HG03378 (cell line): ENCODE measurements around the gene IGFBP3.

Experiments used
- ATAC-seq: cut with Tn5 transposase; IDR thresholded peaks from one replicate; pipeline ENCODE4 v1.9.1; 2021; ENCODE audit warnings: mild to moderate bottlenecking, moderate library complexity; ENCODE audit not compliant: unreplicated experiment

The IGFBP3 gene

GRCh38 chr7:45893374-45893995 lies 27.6 kb downstream of the IGFBP3 start:
- no peak for ATAC-seq

GRCh38 chr7:45892407-45893035 lies 28.6 kb downstream of the IGFBP3 start:
- ATAC-seq, result no peak

GRCh38 chr7:45891462-45892402 lies 29.3 kb downstream of the IGFBP3 start:
- ATAC-seq, result no peak

- ATAC-seq, result no peak
Measured at GRCh38 chr7:45890902-45891461, 30.1 kb downstream of the IGFBP3 start.

GRCh38 chr7:45890125-45890901 lies 30.8 kb downstream of the IGFBP3 start:
- ATAC-seq, result no peak

GRCh38 chr7:45889367-45890067 lies 31.6 kb downstream of the IGFBP3 start:
- no peak for ATAC-seq

GRCh38 chr7:45888993-45889366 lies 32.1 kb downstream of the IGFBP3 start:
- no peak for ATAC-seq

DNA sequence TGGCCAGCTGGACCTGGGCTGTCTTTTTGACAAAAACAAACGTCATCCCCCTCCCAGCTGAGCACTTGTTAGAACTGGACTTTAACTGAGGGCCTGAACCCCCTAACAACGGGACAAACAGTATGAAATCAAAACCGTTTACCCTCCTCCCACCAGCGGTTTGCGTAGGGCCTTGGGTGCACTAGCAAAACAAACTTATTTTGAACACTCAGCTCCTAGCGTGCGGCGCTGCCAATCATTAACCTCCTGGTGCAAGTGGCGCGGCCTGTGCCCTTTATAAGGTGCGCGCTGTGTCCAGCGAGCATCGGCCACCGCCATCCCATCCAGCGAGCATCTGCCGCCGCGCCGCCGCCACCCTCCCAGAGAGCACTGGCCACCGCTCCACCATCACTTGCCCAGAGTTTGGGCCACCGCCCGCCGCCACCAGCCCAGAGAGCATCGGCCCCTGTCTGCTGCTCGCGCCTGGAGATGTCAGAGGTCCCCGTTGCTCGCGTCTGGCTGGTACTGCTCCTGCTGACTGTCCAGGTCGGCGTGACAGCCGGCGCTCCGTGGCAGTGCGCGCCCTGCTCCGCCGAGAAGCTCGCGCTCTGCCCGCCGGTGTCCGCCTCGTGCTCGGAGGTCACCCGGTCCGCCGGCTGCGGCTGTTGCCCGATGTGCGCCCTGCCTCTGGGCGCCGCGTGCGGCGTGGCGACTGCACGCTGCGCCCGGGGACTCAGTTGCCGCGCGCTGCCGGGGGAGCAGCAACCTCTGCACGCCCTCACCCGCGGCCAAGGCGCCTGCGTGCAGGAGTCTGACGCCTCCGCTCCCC lies 32.7 kb downstream of the IGFBP3 start, which contains the start of gene IGFBP1:
IGFBP1 (plus strand) TSS at position 304 of the 808 bp plus-strand sequence; CDS start at position 469, 165 bp downstream.
- no peak for ATAC-seq

DNA sequence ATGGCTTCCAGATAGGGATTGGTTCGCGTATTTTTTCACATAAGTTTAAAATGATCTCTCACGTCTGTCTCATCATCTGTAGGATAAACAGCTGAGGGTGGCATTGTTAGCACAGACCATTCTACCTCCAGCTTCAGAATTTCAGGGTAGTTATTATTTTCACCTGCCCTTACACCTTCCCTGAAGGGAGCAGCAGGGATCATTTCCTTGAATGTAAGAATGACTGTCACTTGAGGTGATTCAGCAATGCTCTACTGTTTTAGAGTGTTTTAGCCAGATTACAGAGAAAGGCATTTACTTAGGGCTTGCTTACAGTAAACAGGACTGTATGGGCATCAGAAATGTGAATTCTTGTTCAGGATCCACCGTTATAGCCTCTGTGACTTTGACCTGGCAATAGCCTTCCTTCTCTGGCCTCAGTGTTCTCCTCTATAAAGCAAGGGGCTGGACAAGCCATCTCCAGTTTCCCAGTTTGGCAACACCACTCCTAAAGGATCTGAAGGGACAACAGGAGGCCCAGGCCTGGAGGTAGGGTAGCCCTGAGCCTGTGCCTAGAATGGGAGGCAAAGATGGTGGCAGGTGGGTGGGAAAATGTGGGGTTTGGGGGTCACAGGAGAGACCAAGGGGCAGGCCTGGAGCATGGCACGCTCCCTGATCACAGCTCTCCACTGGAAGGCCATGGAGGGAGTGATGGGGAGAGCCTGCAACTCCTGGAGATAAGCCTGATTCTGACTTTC lies 34.0 kb downstream of the IGFBP3 start:
- ATAC-seq, result no peak

DNA sequence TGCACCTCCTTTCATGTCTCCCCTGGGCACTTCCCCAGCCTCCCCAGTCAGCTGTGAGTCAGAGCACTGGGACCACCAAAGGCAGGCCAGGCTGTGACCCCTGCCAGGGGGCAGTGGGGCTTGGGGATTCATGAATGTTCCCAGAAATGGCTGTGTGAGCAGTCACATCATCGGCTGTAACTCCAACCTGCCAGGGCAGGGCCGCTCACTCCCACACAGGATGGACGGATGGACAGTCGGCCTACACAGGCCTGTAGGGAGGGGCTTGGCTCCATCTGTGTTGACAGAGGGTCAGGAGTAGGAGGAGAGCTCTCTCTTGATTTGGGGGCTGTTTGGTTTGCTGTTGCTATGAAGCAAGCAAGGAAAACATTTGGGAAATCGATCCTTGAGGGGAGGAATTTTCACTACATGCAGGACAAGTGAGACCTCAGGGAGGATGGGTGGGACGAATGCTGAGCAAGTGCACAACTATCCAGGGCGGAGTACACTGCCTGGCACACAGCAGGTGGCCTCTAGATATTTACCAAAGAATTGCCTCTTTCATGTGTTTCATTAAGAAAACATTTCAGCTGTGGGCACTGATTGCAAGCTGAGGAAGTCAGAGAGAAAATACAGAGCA lies 35.7 kb downstream of the IGFBP3 start:
- no peak for ATAC-seq

GRCh38 chr7:45884136-45884535 lies 36.9 kb downstream of the IGFBP3 start:
- ATAC-seq, result no peak

- ATAC-seq, result no peak
Measured at GRCh38 chr7:45882465-45882810, 38.6 kb downstream of the IGFBP3 start.

GRCh38 chr7:45881759-45882464 lies 39.2 kb downstream of the IGFBP3 start:
- ATAC-seq, result no peak

- no peak for ATAC-seq
Measured at GRCh38 chr7:45881280-45881758, 39.8 kb downstream of the IGFBP3 start.

- ATAC-seq, result no peak
Measured at GRCh38 chr7:45880433-45880860, 40.6 kb downstream of the IGFBP3 start.

DNA sequence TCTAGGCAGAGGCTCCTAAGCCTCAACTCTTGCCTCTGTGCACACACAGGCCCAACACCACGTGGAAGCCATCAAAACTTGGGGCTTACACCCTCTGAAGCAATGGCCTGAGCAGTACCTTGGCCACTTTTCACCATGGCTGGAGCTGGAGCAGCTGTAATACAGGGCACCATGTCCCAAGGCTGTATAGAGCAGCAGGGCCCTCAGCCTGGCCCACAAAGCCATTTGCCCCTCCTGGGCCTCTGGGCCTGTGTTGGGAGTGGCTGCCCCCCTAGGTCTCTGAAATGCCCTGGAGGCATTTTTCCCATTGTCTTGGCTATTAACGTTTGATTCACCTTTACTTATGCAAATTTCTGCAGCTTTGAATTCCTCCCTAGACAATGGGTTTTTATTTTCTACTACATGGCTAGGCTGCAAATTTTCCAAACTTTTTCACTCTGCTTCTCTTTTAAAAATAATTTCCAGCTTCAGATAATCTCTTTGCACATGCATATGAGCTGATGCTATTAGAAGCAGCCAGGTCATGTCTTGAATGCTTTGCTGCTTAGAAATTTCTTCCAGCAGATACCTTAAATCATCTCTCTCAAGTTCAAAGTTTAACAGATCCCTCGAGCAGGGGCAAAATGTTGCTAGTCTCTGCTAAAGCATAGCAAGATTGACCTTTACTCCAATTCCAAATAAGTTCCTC lies 42.5 kb downstream of the IGFBP3 start:
- ATAC-seq, result no peak

DNA sequence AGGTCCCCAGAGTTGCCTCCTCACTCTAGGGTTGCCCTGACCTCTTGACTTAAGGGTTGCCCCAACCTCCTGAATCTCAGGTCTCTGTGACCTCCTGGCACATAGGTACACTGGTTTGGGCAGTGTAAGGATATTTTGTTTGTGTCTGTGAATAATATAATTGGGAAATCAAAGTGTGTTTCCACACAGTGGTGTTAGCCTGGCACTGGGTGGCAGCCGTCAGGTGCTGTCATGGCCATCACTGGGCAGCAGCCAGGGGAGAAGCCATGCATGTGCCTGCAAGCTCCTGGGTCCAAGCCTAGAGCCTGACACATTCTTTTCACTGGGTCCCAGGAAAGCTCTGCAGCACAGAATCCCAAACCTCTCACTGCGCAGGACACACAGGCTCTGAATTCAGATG lies 44.6 kb downstream of the IGFBP3 start:
- no peak for ATAC-seq
